ENCODE data around the gene SPATA3. TPM values are rescaled to one million over a fixed set of nuclear protein-coding genes. Genes with fewer than 3 reads are reported as not detected.

Gene SPATA3
- total RNA-seq, 2 donors from 2014 or later: not detected

GRCh38 chr2:231047274-231047922, 51.5 kb downstream of the SPATA3 start:
- H3K9me3 ChIP-seq: no peaks in the 10 kb centered on the region
- H3K27ac ChIP-seq: peak overlapping the region in 1 of 4 donors; percentile 20
- no peaks in the 10 kb centered on the region for H3K27me3 ChIP-seq
- H3K4me3 ChIP-seq: no peak overlapping the region
- 33 to 56% methylated on average over 7 to 8 of the region's 8 CpGs for WGBS, 2 donors
- DNase-seq (no peak), ATAC-seq (no peak)
- no peak for TF ChIP-seq CTCF (IDR thresholded peaks at IDR 0.05)
- no peak for TF ChIP-seq POLR2A (IDR thresholded peaks at IDR 0.05)
- H3K36me3 ChIP-seq (replicated peaks in 1 of 2; ENCODE audit: insufficient read depth in 1 of 2, low read depth in 2 of 2): no peaks in the 10 kb centered on the region
- intact Hi-C loops (cut with DNase I): no loop called here
- H3K4me1 ChIP-seq: peaks cover 51% of the 10 kb centered on the region

- no peaks in the 10 kb centered on the region for H3K27me3 ChIP-seq
- no peak for TF ChIP-seq CTCF (IDR thresholded peaks at IDR 0.05)
- no peak for TF ChIP-seq POLR2A (IDR thresholded peaks at IDR 0.05)
- H3K4me3 ChIP-seq: no peak overlapping the region
- H3K36me3 ChIP-seq (replicated peaks in 1 of 2; ENCODE audit: insufficient read depth in 1 of 2, low read depth in 2 of 2): no peaks in the 10 kb centered on the region
- DNase-seq: peak in 1 of 4 donors; percentile 18
- H3K9me3 ChIP-seq: no peaks in the 10 kb centered on the region
- peak overlapping the region in 2 of 4 donors; percentile 62 to 88 for H3K27ac ChIP-seq
- 51 to 65% methylated on average over 10 of the region's 10 CpGs for WGBS, 2 donors
- intact Hi-C loops (cut with DNase I): no loop called here
- no peak for ATAC-seq
- peaks cover 57% of the 10 kb centered on the region for H3K4me1 ChIP-seq
Measured at GRCh38 chr2:231047923-231048915, 52.3 kb downstream of the SPATA3 start.

GRCh38 chr2:231049286-231050017, 53.5 kb downstream of the SPATA3 start:
- H3K4me1 ChIP-seq: peaks cover 58% of the 10 kb centered on the region
- WGBS, 2 donors: 62 to 65% methylated on average over 12 of the region's 12 CpGs
- DNase-seq (no peak), ATAC-seq (no peak)
- intact Hi-C loops (cut with DNase I): no loop called here
- no peaks in the 10 kb centered on the region for H3K36me3 ChIP-seq (replicated peaks in 1 of 2; ENCODE audit: insufficient read depth in 1 of 2, low read depth in 2 of 2)
- peak overlapping the region; percentile 62 to 88 (median 70) for H3K27ac ChIP-seq
- no peaks in the 10 kb centered on the region for H3K9me3 ChIP-seq
- no peak overlapping the region for H3K4me3 ChIP-seq
- H3K27me3 ChIP-seq: no peaks in the 10 kb centered on the region
- no peak for TF ChIP-seq POLR2A (IDR thresholded peaks at IDR 0.05)

- DNase-seq: peak; percentile 86 to 93 (median 92)
- intact Hi-C loops (cut with DNase I): no loop called here
- TF ChIP-seq CTCF (IDR thresholded peaks at IDR 0.05) (peak in 1 of 7 experiments; percentile 13), POLR2A (IDR thresholded peaks at IDR 0.05) (peak; percentile 8 to 52 (median 50))
- Histone ChIP-seq H3K27me3 (no peaks in the 10 kb centered on the region), H3K27ac (peak overlapping the region; percentile 62 to 88 (median 70)), H3K4me3 (no peak overlapping the region), H3K9me3 (no peaks in the 10 kb centered on the region), H3K4me1 (peaks cover 58% of the 10 kb centered on the region), H3K36me3 (replicated peaks in 1 of 2; ENCODE audit: insufficient read depth in 1 of 2, low read depth in 2 of 2) (no peaks in the 10 kb centered on the region)
- ATAC-seq: peak; percentile 86
- 4 to 13% methylated on average over 4 to 9 of the region's 9 CpGs for WGBS, 2 donors
Measured at GRCh38 chr2:231050018-231050901, 54.3 kb downstream of the SPATA3 start.
